Erythroblast (primary cell): ENCODE measurements around the gene CDH10.

ENCODE experiments used
- DNase-seq, 2 experiments: peaks; one replicate each; lab custom pipeline; 2025; lab: John Stamatoyannopoulos, UW
- GATA1 ChIP-seq: IDR thresholded peaks from 2 replicates; pipeline ENCODE4 v1.6.1; 2011; ENCODE audit warnings: low read depth, mild to moderate bottlenecking, control low read depth, low read length, moderate library complexity
- POLR2A ChIP-seq: IDR thresholded peaks from 2 replicates; pipeline ENCODE4 v1.6.1; 2011; ENCODE audit warnings: mild to moderate bottlenecking, low read length

The CDH10 gene

DNA sequence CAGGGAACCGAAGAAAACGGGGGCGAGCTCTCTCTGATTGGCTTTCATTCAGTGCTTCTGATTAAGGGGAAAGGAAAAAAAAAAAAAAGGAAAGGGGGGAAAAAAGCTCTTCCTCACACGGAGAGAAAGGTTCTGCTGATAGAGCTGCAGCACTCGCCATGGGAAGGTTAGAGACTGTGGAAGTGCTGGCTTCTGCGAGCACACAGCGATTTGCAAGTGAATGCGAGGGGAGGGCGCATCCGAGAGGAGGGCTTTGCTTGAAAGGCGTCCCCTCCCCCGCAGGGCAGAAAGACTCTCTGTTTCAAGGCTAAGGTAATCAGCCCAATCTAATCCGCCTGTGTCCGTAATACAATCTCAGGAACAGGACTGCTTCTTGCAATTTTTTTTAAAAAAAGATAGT, at the start of gene CDH10:
TSS of gene CDH10 (minus strand) at position 218 of the 400 bp plus-strand sequence. CDS start 51,488 bp downstream, outside the sequence.
- TF ChIP-seq GATA1, result no peak
- no peak for DNase-seq

DNA sequence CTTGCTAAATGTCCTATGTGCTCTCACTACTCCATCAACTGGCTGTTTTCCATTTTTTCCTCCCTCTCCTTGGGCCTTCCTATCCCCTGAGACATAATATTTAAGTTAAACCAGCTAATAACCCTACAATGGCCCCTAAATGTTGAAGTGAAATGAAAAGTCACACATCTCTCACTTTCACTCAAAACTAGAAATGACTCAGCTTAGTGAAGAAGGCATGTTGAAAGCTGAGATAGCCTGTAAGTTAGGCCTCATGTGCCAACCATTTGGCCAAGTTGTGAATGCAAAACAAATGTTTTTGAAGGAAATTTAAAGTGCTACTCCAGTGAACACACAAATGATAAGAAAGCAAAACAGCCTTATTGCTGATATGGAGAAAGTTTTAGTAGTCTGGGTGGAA, 48.8 kb upstream of the CDH10 start:
- TF ChIP-seq POLR2A (no peak), GATA1 (no peak)
- DNase-seq, result no peak

DNA sequence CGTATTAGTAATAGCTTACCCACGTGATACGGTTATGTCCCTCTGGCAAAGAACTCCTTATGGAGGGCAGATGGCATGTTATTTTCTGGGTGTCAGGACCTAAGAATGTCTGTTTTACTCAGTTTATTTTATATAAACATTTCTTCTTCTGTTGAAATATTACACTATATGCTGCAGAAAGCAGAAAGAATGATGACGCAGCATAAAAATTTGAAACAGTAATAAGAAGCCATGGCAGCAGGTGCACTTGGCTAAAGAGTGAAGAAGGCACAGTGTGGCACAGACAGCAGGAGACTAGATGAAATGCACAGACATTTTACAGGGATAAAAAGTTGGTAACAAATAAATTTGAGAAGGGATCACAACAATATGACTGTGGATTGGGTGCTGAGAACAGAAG, 46.3 kb upstream of the CDH10 start:
- TF ChIP-seq GATA1 (no peak), POLR2A (no peak)
- DNase-seq, result no peak

DNA sequence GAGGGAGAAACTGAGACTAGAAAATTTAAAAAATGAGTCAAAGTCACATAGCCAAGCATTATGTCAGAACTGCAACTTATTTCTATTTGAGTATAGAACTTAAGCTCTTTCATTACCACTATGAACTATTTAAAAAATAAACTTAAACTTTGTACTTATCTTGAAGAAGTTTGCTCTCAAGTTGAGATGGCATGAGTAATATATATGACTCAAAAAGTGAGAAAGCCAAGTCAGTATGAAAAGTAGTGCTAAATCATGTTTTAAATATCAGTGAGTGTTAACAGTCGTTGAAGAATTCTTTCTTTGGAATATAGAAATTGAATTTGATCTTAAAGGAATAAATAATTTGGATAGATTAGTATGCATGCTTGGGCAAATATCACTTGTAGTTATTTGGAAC, 36.3 kb upstream of the CDH10 start:
- DNase-seq, result no peak
- TF ChIP-seq POLR2A (no peak), GATA1 (no peak)

DNA sequence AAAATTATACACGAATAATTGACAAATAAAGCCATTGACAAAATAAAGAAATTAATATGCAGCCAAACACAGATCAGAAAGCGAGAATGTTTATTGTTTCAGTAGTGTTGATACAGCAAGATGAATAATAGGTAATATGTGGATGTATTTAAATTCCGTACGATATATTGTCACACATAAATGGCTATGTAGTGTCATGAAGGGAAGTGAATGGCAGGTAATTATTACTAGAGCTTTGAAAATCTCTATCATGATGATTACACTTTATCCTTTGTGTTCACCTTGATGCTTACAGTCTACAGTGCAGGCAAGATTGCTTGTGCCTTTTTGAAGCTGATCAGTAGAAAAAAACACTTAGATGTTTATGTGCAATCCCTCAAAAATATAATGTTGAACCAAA, 23.3 kb upstream of the CDH10 start:
- TF ChIP-seq GATA1 (no peak), POLR2A (no peak)
- no peak for DNase-seq

DNA sequence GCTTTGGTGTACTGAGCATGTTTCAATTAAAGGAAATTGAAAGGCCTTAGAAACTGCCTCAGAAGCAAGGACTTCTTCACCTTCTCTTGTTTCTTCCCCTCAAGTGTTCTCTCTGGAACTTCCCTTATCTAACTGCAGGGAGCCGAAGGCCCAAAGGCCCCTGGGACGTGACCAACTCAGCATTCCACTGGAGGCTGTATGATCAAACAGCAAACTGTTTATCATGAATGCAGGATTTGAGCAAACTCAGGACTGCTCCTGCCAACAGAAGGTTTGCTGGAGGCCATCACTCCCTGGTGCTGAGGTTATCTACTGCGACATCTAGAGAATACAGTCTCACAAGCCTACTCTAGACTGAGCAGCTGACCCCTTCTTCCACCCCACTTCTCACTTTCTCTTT, 4.8 kb upstream of the CDH10 start:
- TF ChIP-seq POLR2A (no peak), GATA1 (no peak)
- no peak for DNase-seq

DNA sequence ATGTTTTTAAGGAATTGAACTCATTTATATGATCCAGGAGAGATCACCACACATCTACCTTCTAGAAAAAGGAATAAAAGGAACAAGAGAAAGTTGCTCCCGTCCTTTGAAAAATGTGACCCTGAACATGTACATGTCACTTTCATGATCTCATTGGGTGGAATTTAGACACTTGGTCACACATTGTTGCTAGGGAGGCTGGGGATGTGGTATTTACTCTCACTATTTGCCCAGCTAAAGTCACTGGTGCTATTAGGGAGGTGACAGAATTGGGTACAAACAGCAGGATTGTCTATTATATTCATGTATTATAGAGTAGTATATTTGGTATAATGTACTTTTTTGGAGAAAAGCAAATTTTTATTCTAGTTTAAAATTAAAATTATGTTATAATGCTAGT, 2.1 kb upstream of the CDH10 start:
- no peak for TF ChIP-seq GATA1
- TF ChIP-seq POLR2A, result no peak
- DNase-seq, result no peak

DNA sequence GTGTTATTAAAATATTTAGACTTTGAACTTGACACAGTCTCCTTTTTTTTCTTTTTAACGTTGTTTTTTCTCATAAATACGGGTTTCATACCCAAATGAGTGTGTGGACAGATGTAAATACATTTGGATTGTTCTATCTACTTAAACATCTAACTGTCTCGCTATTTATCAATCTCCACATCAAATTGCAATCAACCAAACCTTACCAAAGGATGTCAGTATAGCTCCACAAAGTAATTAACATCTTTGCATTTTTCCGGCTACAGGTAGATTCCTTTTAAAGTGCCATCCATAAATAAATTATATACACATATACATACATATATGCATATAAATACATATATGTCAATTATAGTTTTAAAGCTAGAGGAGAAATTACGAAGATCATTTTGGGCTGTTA, 705 bp upstream of the CDH10 start:
- TF ChIP-seq POLR2A (no peak), GATA1 (no peak)
- DNase-seq, result no peak

DNA sequence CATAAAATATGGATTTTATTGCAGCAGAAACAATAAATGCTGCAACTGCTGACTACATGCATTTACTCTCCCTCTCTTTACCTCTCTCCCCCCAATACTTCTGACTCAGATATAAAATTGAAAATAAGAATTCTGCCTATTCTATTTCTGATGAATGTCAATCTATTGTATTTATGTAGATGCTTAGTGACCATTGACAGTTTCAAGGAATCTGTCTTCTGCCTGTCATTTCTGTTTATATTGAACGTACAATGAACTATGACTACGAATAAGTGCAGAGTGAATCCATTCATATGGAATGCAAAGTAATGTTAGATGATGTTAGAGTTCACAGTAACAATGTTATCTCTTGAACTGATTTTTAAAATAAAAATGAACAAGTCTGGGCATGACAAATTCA, 898 bp downstream of the CDH10 start:
- DNase-seq, result no peak

DNA sequence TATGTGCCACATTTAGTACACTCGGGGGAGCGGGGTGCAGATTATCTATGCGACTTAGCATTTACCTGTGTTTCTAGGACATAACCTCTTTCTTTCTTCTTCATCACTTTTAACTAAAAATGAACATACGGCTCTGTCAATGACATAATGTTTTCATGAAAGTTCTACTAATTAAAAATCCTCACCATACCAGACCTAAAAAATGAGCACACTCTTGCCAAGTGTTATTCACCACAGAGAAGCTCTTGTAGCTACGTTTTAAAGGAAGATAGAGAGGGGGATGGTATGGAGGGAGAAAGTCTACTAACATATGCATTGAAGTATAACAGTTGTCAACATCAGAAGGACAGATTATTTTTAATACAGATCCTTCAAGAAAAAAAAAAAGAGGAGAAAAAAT, 1.6 kb downstream of the CDH10 start:
- TF ChIP-seq GATA1, result no peak
- TF ChIP-seq POLR2A, result no peak
- DNase-seq, result no peak

More for the DNA sequence above, 898 bp downstream of the CDH10 start:
- TF ChIP-seq POLR2A, result no peak
- no peak for TF ChIP-seq GATA1

DNA sequence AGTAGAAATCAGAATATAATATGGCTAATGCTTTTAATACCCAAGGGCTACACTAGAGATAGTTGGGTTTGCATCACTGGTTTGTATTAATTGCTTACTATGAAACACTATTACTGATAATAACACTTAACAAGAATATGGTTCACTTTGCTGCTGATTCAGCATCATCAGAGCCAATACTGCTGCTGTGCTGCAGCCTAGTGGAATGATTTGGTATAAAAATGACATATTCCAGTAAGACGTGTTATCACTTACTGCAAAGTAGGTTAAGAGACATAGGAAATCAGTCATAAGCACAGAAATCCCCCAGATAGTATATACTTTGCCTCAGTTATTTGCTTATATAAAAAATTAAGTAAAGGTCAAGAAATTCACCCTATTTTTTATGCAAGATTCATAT, 2.8 kb downstream of the CDH10 start:
- DNase-seq, result peak; percentile 14 to 24
- TF ChIP-seq POLR2A (no peak), GATA1 (no peak)

DNA sequence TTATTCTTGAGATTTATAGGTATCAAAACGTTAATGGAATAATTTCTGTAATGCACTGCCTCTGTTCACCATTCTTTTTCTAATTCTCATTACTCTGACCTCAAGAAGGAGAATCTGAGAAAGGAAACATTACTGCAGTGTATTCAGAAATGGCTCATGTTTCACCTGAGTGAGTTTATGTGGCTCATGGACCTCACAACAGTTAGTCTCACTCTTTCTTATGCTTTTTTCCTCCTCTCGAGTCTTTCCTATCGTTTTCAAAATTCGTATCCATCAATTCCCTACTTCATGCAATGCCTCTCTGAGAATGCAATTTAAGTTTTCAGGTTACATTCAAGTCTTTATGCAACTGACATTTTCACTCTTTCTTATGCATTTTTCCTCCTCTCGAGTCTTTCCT, 9.6 kb downstream of the CDH10 start:
- no peak for DNase-seq
- no peak for TF ChIP-seq POLR2A
- TF ChIP-seq GATA1, result no peak

DNA sequence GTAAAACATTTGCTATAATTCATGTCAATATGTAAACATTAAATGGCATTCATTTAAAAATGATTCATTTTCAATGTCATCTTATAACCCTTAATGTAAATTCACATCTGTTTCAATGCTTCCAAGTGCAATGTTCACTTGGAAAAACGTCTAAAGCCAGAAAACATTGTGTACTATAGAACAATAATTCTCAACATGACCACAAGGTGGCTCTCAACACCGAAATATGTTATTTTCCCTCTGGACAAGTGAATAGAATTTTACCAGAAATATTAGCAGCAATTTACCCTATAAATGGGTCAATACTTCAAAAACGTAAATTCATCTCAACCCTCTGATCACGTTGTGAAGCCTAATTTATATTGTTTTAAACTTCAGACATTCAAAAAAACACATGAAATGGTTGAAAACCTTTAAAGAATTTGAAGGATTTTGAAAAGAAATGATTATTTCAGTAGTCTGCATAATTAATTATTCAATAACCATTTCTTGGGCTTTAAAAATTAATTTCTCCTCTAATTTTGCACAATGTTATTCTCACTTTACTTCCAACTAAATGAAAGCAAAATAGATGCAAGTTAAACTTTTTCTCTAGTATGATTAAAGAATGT, 11.0 kb downstream of the CDH10 start:
- peak; percentile 11 to 48 for DNase-seq
- TF ChIP-seq POLR2A (no peak), GATA1 (no peak)

DNA sequence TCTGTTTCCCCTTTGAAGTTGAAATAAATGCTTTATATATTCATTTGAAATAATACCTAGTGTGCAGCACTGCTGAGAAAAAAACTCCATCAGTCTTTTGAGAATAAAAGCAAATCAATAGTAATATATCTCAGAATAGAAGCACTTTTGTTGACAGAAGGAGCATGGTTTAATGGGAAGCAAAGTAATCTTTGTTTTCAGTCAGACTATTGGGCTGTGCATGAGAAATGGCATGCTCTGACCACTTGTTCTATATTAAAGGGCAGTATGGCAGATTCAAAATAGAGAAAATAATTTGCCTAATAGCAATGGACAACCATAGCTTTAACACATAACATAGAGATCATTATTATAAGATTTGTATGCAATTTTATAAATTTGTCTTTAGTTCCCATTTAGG, 12.4 kb downstream of the CDH10 start:
- DNase-seq, result no peak
- TF ChIP-seq POLR2A (no peak), GATA1 (no peak)

DNA sequence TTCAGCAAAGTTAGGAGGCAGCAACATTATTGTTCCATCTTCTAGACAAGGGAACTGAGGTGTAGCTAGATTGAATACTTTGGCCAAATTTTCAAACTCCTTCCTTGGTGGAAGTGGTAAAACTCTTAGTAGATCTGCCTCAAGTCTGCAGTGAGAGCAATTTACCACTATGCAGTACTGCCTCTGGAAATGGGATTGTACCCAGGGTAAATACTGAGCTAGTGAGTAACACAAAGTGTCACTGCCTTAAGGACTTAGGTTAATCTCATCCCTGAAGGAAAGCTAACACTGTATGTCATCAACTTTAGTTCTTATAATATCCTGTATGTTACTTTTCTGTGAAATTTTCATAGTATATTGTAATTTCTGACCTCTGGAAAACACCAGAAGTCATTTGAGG, 13.9 kb downstream of the CDH10 start:
- DNase-seq, result no peak
- TF ChIP-seq POLR2A (no peak), GATA1 (no peak)

DNA sequence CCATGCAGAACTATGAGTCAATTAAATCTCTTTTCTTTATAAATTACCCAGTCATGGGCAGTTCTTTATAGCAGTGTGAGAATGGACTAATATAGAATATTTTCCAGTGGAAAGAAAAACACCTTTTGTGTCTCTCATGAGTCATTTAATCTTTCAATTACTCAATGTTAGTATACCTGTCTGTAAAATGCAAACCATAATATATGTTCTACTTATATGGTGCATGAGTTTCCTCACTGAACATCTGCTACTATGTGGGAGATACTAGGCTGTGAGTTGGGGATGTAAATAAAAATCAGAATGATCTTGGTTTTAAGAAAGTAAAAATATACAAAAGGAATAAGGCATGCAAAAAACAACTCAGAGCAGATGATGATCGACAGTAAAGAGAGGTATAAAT, 15.0 kb downstream of the CDH10 start:
- no peak for DNase-seq
- no peak for TF ChIP-seq GATA1
